Tibial nerve (tissue), 3 donors: ENCODE data around the gene KCNH1.

Source experiments
- CTCF ChIP-seq, 5 experiments: fragments of 200-600 bp in 3 of 5; fragments of 450-650 bp in 2 of 5; sonication (generic) in 3 of 5; IDR thresholded peaks; one replicate each; pipeline ENCODE4 v1.5.1; 2016 to 2019; ENCODE audit warnings: antibody characterized with exemption in 5 of 5, mild to moderate bottlenecking in 3 of 5, moderate library complexity in 2 of 5
- POLR2A ChIP-seq, 2 donors: fragments of 450-650 bp; IDR thresholded peaks; one replicate each; pipeline ENCODE4 v1.6.1; 2017; ENCODE audit warnings: antibody characterized with exemption in 2 of 2, mild to moderate bottlenecking in 2 of 2, moderate library complexity in 2 of 2

GRCh38 chr1:210739627-210740026 lies 394.3 kb downstream of the KCNH1 start:
- TF ChIP-seq POLR2A (IDR thresholded peaks at IDR 0.05) (no peak), CTCF (IDR thresholded peaks at IDR 0.05) (no peak)
